Neuronal stem cell (in vitro differentiated cells): Measurements from ENCODE around the gene EEPD1.
A peak's percentile ranks its signal among the peaks of the same experiment; 100 is the strongest.

ENCODE experiments used
- DNase-seq: peaks from one replicate; pipeline ENCODE4 v3.0.0-alpha.2; 2013; ENCODE audit warnings: low spot score
- H2AFZ ChIP-seq: one replicate; pipeline ENCODE4 v1.6.1; 2013; ENCODE audit warnings: mild to moderate bottlenecking, low read length, inconsistent platforms
- H2AK5ac ChIP-seq: 2 replicates; pipeline ENCODE4 v1.6.1; 2013; ENCODE audit warnings: low read depth, mild to moderate bottlenecking, inconsistent platforms, low read length, moderate library complexity, mixed read lengths
- H2BK120ac ChIP-seq: 2 replicates; pipeline ENCODE4 v1.6.1; 2013; ENCODE audit warnings: low read depth, mild to moderate bottlenecking, inconsistent platforms, low read length, moderate library complexity, mixed read lengths
- H2BK12ac ChIP-seq: one replicate; pipeline ENCODE4 v1.6.1; 2013; ENCODE audit warnings: low read length, inconsistent platforms
- H2BK15ac ChIP-seq: 2 replicates; pipeline ENCODE4 v1.6.1; 2013; ENCODE audit warnings: mild to moderate bottlenecking, low read length, inconsistent platforms, mixed read lengths
- H2BK5ac ChIP-seq: one replicate; pipeline ENCODE4 v1.6.1; 2013; ENCODE audit warnings: inconsistent platforms, mild to moderate bottlenecking, low read length, moderate library complexity
- H3K14ac ChIP-seq: one replicate; pipeline ENCODE4 v1.6.1; 2013; ENCODE audit warnings: low read length, inconsistent platforms
- H3K18ac ChIP-seq: 2 replicates; pipeline ENCODE4 v1.6.1; 2013; ENCODE audit warnings: low read length, inconsistent platforms
- H3K23ac ChIP-seq: 2 replicates; pipeline ENCODE4 v1.6.1; 2013; ENCODE audit warnings: low read depth, mild to moderate bottlenecking, mixed read lengths, low read length, inconsistent platforms; ENCODE audit not compliant: poor library complexity
- H3K27ac ChIP-seq: replicated peaks from 3 replicates; pipeline ENCODE4 v1.5.1; 2013; ENCODE audit warnings: low read length, inconsistent platforms
- H3K27me3 ChIP-seq, 3 experiments: 2 replicates each; pipeline ENCODE4 v1.6.1; 2013; ENCODE audit warnings: low read length in 3 of 3, mild to moderate bottlenecking in 2 of 3, inconsistent platforms in 1 of 3, low read depth in 1 of 3, mixed read lengths in 1 of 3, moderate library complexity in 1 of 3; ENCODE audit not compliant: control insufficient read depth in 3 of 3, insufficient read depth in 3 of 3
- H3K36me3 ChIP-seq, 2 donors: replicated peaks in 1 of 2; 2 replicates each; pipeline ENCODE4 v1.6.1; 2013; ENCODE audit warnings: low read length in 2 of 2; ENCODE audit not compliant: control insufficient read depth in 2 of 2, insufficient read depth in 2 of 2
- H3K4ac ChIP-seq: 2 replicates; pipeline ENCODE4 v1.6.1; 2013; ENCODE audit warnings: inconsistent platforms, mild to moderate bottlenecking, low read length, moderate library complexity
- H3K4me1 ChIP-seq, 2 donors: 1 replicate in 1 of 2; 2 replicates in 1 of 2; pipeline ENCODE4 v1.6.1; 2013; ENCODE audit warnings: low read length in 2 of 2, low read depth in 1 of 2; ENCODE audit not compliant: control insufficient read depth in 2 of 2, insufficient read depth in 1 of 2
- H3K4me2 ChIP-seq: one replicate; pipeline ENCODE4 v1.6.1; 2013; ENCODE audit warnings: mild to moderate bottlenecking, low read length, inconsistent platforms; ENCODE audit not compliant: insufficient read depth, poor library complexity, severe bottlenecking
- H3K4me3 ChIP-seq, 2 donors: 2 replicates each; pipeline ENCODE4 v1.5.1; 2013; ENCODE audit warnings: low read length in 2 of 2, mild to moderate bottlenecking in 2 of 2, inconsistent platforms in 1 of 2, moderate library complexity in 1 of 2
- H3K79me1 ChIP-seq: one replicate; pipeline ENCODE4 v1.6.1; 2013; ENCODE audit warnings: low read depth, mild to moderate bottlenecking, inconsistent platforms, low read length, moderate library complexity
- H3K9ac ChIP-seq: one replicate; pipeline ENCODE4 v1.6.1; 2013; ENCODE audit warnings: mild to moderate bottlenecking, low read depth, low read length, inconsistent platforms; ENCODE audit not compliant: poor library complexity
- H3K9me3 ChIP-seq, 2 donors: replicated peaks in 1 of 2; 2 replicates each; pipeline versions ENCODE3 to v1.6.1; 2013; ENCODE audit warnings: low read length in 2 of 2, mild to moderate bottlenecking in 2 of 2, inconsistent platforms in 1 of 2, low read depth in 1 of 2, mixed read lengths in 1 of 2, moderate library complexity in 1 of 2; ENCODE audit not compliant: control insufficient read depth in 2 of 2, insufficient read depth in 1 of 2
- H4K8ac ChIP-seq: one replicate; pipeline ENCODE4 v1.6.1; 2013; ENCODE audit warnings: low read depth, mild to moderate bottlenecking, inconsistent platforms, low read length, moderate library complexity
- H4K91ac ChIP-seq: one replicate; pipeline ENCODE4 v1.6.1; 2013; ENCODE audit warnings: low read length, low read depth, mild to moderate bottlenecking, inconsistent platforms; ENCODE audit not compliant: poor library complexity
- WGBS, 2 donors: extraction: QIAGEN DNeasy Blood & Tissue Kit; methylation state at CpG; one replicate each; pipeline ENCODE4 v1.1.7; 2013; ENCODE audit warnings: missing lambda C conversion rate in 2 of 2, mixed read lengths in 1 of 2; ENCODE audit not compliant: insufficient read length in 2 of 2, insufficient replicate concordance in 1 of 2; ENCODE audit errors: extremely low coverage in 2 of 2; 5-methylcytosine and 5-hydroxymethylcytosine counted together

EEPD1 gene

DNA sequence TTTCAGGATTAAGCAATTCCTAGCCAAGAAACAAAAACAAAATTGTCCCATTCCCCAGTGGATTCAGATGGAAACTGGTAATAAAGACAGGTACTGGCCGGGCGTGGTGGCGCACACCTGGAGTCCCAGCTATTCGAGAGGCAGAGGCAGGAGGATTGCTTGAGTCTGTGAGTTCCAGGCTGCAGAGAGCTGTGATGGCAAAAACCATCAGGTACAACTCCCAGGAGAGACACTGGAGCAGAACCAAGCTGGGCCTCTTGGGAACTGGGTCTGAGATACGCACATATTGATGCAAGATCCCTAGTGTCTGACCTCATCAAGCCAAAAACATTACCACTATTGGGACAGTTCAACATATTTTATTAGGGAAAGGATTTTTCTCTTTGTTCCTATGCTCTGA lies 152.6 kb downstream of the EEPD1 start:
- Histone ChIP-seq H2BK15ac (no peak overlapping the region), H3K4ac (no peak overlapping the region), H2BK120ac (no peak overlapping the region), H4K8ac (no peak overlapping the region), H3K36me3 (no peaks in the 10 kb centered on the region), H3K9me3 (peaks cover 0 to 3% of the 10 kb centered on the region in 2 donors), H3K4me2 (no peak overlapping the region), H3K23ac (no peak overlapping the region), H2AK5ac (no peak overlapping the region), H3K14ac (no peak overlapping the region), H3K18ac (no peak overlapping the region), H2BK5ac (no peak overlapping the region), H4K91ac (no peak overlapping the region), H3K4me1 (peaks cover 18 to 20% of the 10 kb centered on the region in 2 donors), H3K9ac (no peak overlapping the region), H2BK12ac (no peak overlapping the region), H3K4me3 (no peak overlapping the region), H3K27me3 (no peaks in the 10 kb centered on the region), H2AFZ (no peak overlapping the region), H3K79me1 (no peaks in the 10 kb centered on the region), H3K27ac (no peak overlapping the region)
- no CpG with 5 or more reads among the region's 5 CpGs for WGBS, 2 donors
- DNase-seq, result no peak

- H3K18ac ChIP-seq, result no peak overlapping the region
- no peak overlapping the region for H3K4me3 ChIP-seq
- no peak overlapping the region for H3K23ac ChIP-seq
- DNase-seq, result no peak
- H3K36me3 ChIP-seq, result no peaks in the 10 kb centered on the region
- no peak overlapping the region for H2BK15ac ChIP-seq
- no peak overlapping the region for H4K91ac ChIP-seq
- no peak overlapping the region for H3K9ac ChIP-seq
- no peak overlapping the region for H2BK5ac ChIP-seq
- H3K4me2 ChIP-seq, result no peak overlapping the region
- no peak overlapping the region for H2BK120ac ChIP-seq
- no peak overlapping the region for H2AK5ac ChIP-seq
- no peak overlapping the region for H2AFZ ChIP-seq
- H3K79me1 ChIP-seq, result no peaks in the 10 kb centered on the region
- H3K27me3 ChIP-seq, result no peaks in the 10 kb centered on the region
- H2BK12ac ChIP-seq, result no peak overlapping the region
- H4K8ac ChIP-seq, result no peak overlapping the region
- H3K14ac ChIP-seq, result no peak overlapping the region
- H3K9me3 ChIP-seq, result peaks cover 0 to 3% of the 10 kb centered on the region in 2 donors
- H3K4me1 ChIP-seq, result peaks cover 20 to 21% of the 10 kb centered on the region in 2 donors
- no CpG with 5 or more reads among the region's 5 CpGs for WGBS, 2 donors
- no peak overlapping the region for H3K4ac ChIP-seq
- no peak overlapping the region for H3K27ac ChIP-seq
Observed at GRCh38 chr7:36306222-36306621, 153.2 kb downstream of the EEPD1 start.

- no peak overlapping the region for H2BK15ac ChIP-seq
- H3K23ac ChIP-seq, result no peak overlapping the region
- no peak overlapping the region for H3K4me3 ChIP-seq
Observed at GRCh38 chr7:36306722-36307121, 153.7 kb downstream of the EEPD1 start.

DNA sequence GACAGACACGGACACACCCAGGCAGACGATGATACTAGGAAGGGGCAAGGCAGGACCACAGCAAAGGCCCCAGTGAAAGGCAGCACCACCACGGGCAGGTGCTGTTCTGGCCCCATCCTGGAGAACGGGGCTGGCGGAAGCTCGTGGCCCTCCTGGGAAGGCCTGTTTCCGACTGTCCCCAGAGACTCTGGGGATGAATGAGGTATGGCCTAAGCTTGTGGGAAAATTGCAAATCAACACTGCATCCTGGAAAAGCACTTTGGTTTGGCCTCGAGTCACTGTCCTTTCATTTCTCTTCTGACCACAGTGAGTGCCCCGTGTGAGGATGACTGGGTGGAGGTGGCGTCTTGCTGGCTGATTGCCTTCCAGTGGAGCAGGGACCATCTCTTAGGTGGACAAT lies 155.0 kb downstream of the EEPD1 start:
- Histone ChIP-seq H4K8ac (no peak overlapping the region), H3K4me2 (no peak overlapping the region), H2BK5ac (no peak overlapping the region), H3K36me3 (no peaks in the 10 kb centered on the region), H3K9ac (no peak overlapping the region), H3K9me3 (no peaks in the 10 kb centered on the region), H4K91ac (no peak overlapping the region), H3K23ac (no peak overlapping the region), H3K79me1 (no peaks in the 10 kb centered on the region), H3K27ac (no peak overlapping the region), H2AFZ (no peak overlapping the region), H2AK5ac (peak overlapping the region; percentile 20), H3K4me1 (peaks cover 13% of the 10 kb centered on the region in 2 donors), H2BK12ac (no peak overlapping the region), H3K18ac (peak overlapping the region; percentile 33), H2BK120ac (no peak overlapping the region), H3K4ac (no peak overlapping the region), H3K4me3 (no peak overlapping the region), H2BK15ac (no peak overlapping the region), H3K14ac (no peak overlapping the region), H3K27me3 (no peaks in the 10 kb centered on the region)
- DNase-seq, result no peak
- WGBS, 2 donors, result no CpG with 5 or more reads among the region's 10 CpGs

More at GRCh38 chr7:36306722-36307121, 153.7 kb downstream of the EEPD1 start:
- Histone ChIP-seq H2AFZ (no peak overlapping the region), H4K8ac (no peak overlapping the region), H3K27ac (no peak overlapping the region), H3K4me1 (peaks cover 20 to 21% of the 10 kb centered on the region in 2 donors), H3K4ac (no peak overlapping the region), H3K36me3 (no peaks in the 10 kb centered on the region), H3K14ac (no peak overlapping the region), H3K9me3 (no peaks in the 10 kb centered on the region), H2BK12ac (no peak overlapping the region), H4K91ac (no peak overlapping the region), H2BK5ac (no peak overlapping the region), H2AK5ac (no peak overlapping the region), H2BK120ac (no peak overlapping the region), H3K27me3 (no peaks in the 10 kb centered on the region), H3K18ac (no peak overlapping the region), H3K4me2 (no peak overlapping the region), H3K9ac (no peak overlapping the region), H3K79me1 (no peaks in the 10 kb centered on the region)
- WGBS, 2 donors, result no CpG with 5 or more reads among the region's 10 CpGs
- DNase-seq, result no peak
